H1 (cell line): ENCODE data around the gene MXRA7. TPM values are rescaled to one million over a fixed set of nuclear protein-coding genes. Genes with fewer than 3 reads are reported as not detected.

ENCODE experiments used
- CTCF ChIA-PET: fragments of 300-600 bp; sonication (Branson Sonifier 250); formaldehyde crosslinking; loops from one replicate; lab custom pipeline; 2021; ENCODE audit not compliant: partially characterized antibody; lab: Charles Lee
- POLR2A ChIA-PET: fragments of 300-600 bp; sonication (Branson Sonifier 250); formaldehyde crosslinking; loops from one replicate; lab custom pipeline; 2021; ENCODE audit warnings: inconsistent platforms; ENCODE audit not compliant: partially characterized antibody; lab: Charles Lee
- DNase-seq, 2 experiments: peaks; one replicate each; pipeline versions ENCODE4 v3.0.0 to v3.0.0-alpha.2; 2010 to 2022; ENCODE audit warnings: low spot score in 2 of 2, low read depth in 1 of 2, mixed read lengths in 1 of 2
- FAIRE-seq: peaks from 2 replicates; lab custom pipeline; 2011; peaks lifted over from hg19 to GRCh38; lab: Jason Lieb, UNC
- H2AFZ ChIP-seq: 2 replicates; pipeline ENCODE4 v1.8.1; 2012; ENCODE audit warnings: low read length, inconsistent platforms
- H2AK5ac ChIP-seq: 2 replicates; pipeline ENCODE4 v1.6.1; 2013; ENCODE audit warnings: low read depth, low read length
- H2BK120ac ChIP-seq: replicated peaks from 2 replicates; pipeline ENCODE3; 2013; ENCODE audit warnings: low read depth, low read length, inconsistent platforms
- H2BK12ac ChIP-seq: 2 replicates; pipeline ENCODE4 v1.6.1; 2013; ENCODE audit warnings: low read depth, low read length
- H2BK15ac ChIP-seq: 2 replicates; pipeline ENCODE4 v1.6.1; 2013; ENCODE audit warnings: low read length
- H2BK20ac ChIP-seq: 2 replicates; pipeline ENCODE4 v1.6.1; 2013; ENCODE audit warnings: low read length
- H2BK5ac ChIP-seq: 2 replicates; pipeline ENCODE4 v1.6.1; 2013; ENCODE audit warnings: low read depth, low read length
- H3K14ac ChIP-seq: 2 replicates; pipeline ENCODE4 v1.6.1; 2013; ENCODE audit warnings: inconsistent platforms; ENCODE audit not compliant: insufficient read length
- H3K18ac ChIP-seq: 2 replicates; pipeline ENCODE4 v1.6.1; 2013; ENCODE audit warnings: low read length; ENCODE audit errors: extremely low read depth
- H3K23ac ChIP-seq: 2 replicates; pipeline ENCODE4 v1.6.1; 2013; ENCODE audit warnings: inconsistent platforms; ENCODE audit not compliant: insufficient read length
- H3K23me2 ChIP-seq: 2 replicates; pipeline ENCODE4 v1.6.1; 2013; ENCODE audit warnings: low read depth, low read length
- H3K27ac ChIP-seq: 2 replicates; pipeline ENCODE4 v1.6.1; 2011; ENCODE audit warnings: low read depth, low read length, inconsistent platforms
- H3K27me3 ChIP-seq, 4 experiments: replicated peaks in 1 of 4; 1 replicate in 1 of 4; 2 replicates in 3 of 4; pipeline versions ENCODE4 v1.6.1 to v1.8.1; 2011 to 2013; ENCODE audit warnings: low read length in 3 of 4, mild to moderate bottlenecking in 3 of 4, inconsistent platforms in 2 of 4, mixed read lengths in 2 of 4, moderate library complexity in 1 of 4; ENCODE audit not compliant: control insufficient read depth in 3 of 4, insufficient read depth in 3 of 4; ENCODE audit errors: extremely low read depth in 1 of 4
- H3K36me3 ChIP-seq, 4 experiments: 2 replicates each; pipeline versions ENCODE4 v1.6.1 to v1.8.1; 2011 to 2013; ENCODE audit warnings: mild to moderate bottlenecking in 4 of 4, low read length in 3 of 4, moderate library complexity in 2 of 4, control low read depth in 1 of 4, inconsistent platforms in 1 of 4; ENCODE audit not compliant: insufficient read depth in 4 of 4, control insufficient read depth in 2 of 4
- H3K4ac ChIP-seq: replicated peaks from 2 replicates; pipeline ENCODE3; 2013; ENCODE audit warnings: low read length, low read depth, mixed read lengths, inconsistent platforms; ENCODE audit not compliant: insufficient read length
- H3K4me1 ChIP-seq, 4 experiments: replicated peaks in 1 of 4; 1 replicate in 1 of 4; 2 replicates in 3 of 4; pipeline versions ENCODE4 v1.6.1 to v1.8.1; 2011 to 2013; ENCODE audit warnings: low read length in 3 of 4, inconsistent platforms in 2 of 4, mixed read lengths in 1 of 4; ENCODE audit not compliant: insufficient read depth in 4 of 4, control insufficient read depth in 3 of 4
- H3K4me2 ChIP-seq, 2 experiments: 2 replicates each; pipeline versions ENCODE4 v1.6.1 to v1.8.1; 2011 to 2013; ENCODE audit warnings: low read depth in 2 of 2, low read length in 2 of 2, control low read depth in 1 of 2, inconsistent platforms in 1 of 2, mild to moderate bottlenecking in 1 of 2; ENCODE audit not compliant: insufficient read depth in 1 of 2
- H3K4me3 ChIP-seq, 4 experiments: fragments of 200-600, 300-600 bp in 1 of 4; sonication (generic), shearing (Covaris generic), sonication (Bioruptor Twin) in 1 of 4; 2 replicates each; pipeline versions ENCODE4 v1.5.1 to v1.8.1; 2011 to 2016; ENCODE audit warnings: low read length in 4 of 4, low read depth in 3 of 4, control low read depth in 2 of 4, inconsistent platforms in 2 of 4, mild to moderate bottlenecking in 2 of 4, mixed read lengths in 1 of 4, moderate library complexity in 1 of 4; ENCODE audit not compliant: insufficient read depth in 2 of 4; ENCODE audit errors: extremely low read depth in 1 of 4
- H3K56ac ChIP-seq: replicated peaks from 2 replicates; pipeline ENCODE3; 2013; ENCODE audit warnings: low read depth, mild to moderate bottlenecking, mixed read lengths, low read length, inconsistent platforms; ENCODE audit not compliant: insufficient read length
- H3K79me1 ChIP-seq: 2 replicates; pipeline ENCODE4 v1.6.1; 2013; ENCODE audit warnings: low read depth, low read length, control low read depth
- H3K79me2 ChIP-seq, 2 experiments: 2 replicates each; pipeline versions ENCODE4 v1.6.1 to v1.8.1; 2012 to 2013; ENCODE audit warnings: low read length in 2 of 2, mild to moderate bottlenecking in 2 of 2, inconsistent platforms in 1 of 2; ENCODE audit not compliant: insufficient read depth in 2 of 2, control insufficient read depth in 1 of 2
- H3K9ac ChIP-seq, 4 experiments: replicated peaks in 1 of 4; 1 replicate in 1 of 4; 2 replicates in 3 of 4; pipeline versions ENCODE4 v1.6.1 to v1.8.1; 2011 to 2013; ENCODE audit warnings: low read depth in 3 of 4, low read length in 3 of 4, control low read depth in 2 of 4, mild to moderate bottlenecking in 2 of 4, moderate library complexity in 2 of 4, inconsistent platforms in 1 of 4; ENCODE audit errors: extremely low read depth in 1 of 4
- H3K9me3 ChIP-seq, 2 experiments: 2 replicates each; pipeline versions ENCODE4 v1.6.1 to v1.8.1; 2012 to 2013; ENCODE audit warnings: mild to moderate bottlenecking in 2 of 2, moderate library complexity in 2 of 2, control low read depth in 1 of 2, inconsistent platforms in 1 of 2, low read depth in 1 of 2, low read length in 1 of 2, mixed read lengths in 1 of 2; ENCODE audit not compliant: insufficient read depth in 2 of 2
- H4K20me1 ChIP-seq, 2 experiments: replicated peaks in 1 of 2; 2 replicates each; pipeline versions ENCODE3 to v1.8.1; 2011 to 2013; ENCODE audit warnings: inconsistent platforms in 2 of 2, low read length in 2 of 2, mild to moderate bottlenecking in 1 of 2; ENCODE audit not compliant: insufficient read depth in 2 of 2, control insufficient read depth in 1 of 2
- H4K5ac ChIP-seq: 2 replicates; pipeline ENCODE4 v1.6.1; 2013; ENCODE audit warnings: low read length, low read depth, mixed read lengths, inconsistent platforms; ENCODE audit not compliant: insufficient read length
- H4K8ac ChIP-seq: 2 replicates; pipeline ENCODE4 v1.8.0; 2013; ENCODE audit warnings: mild to moderate bottlenecking, moderate library complexity, low read length, inconsistent platforms; ENCODE audit not compliant: insufficient read depth; ENCODE audit errors: extremely low read depth
- H4K91ac ChIP-seq: replicated peaks from 2 replicates; pipeline ENCODE3; 2013; ENCODE audit warnings: low read length, mixed read lengths, inconsistent platforms; ENCODE audit not compliant: insufficient read length
- EZH2 ChIP-seq: fragments of 200-600 bp; sonication (generic); IDR thresholded peaks from 2 replicates; pipeline ENCODE4 v1.7.1; 2012; ENCODE audit warnings: low read depth, mild to moderate bottlenecking, moderate library complexity, low read length, inconsistent platforms; ENCODE audit not compliant: severe bottlenecking
- WGBS, 2 experiments: shearing (Covaris generic) in 1 of 2; methylation state at CpG; one replicate each; pipeline versions ENCODE4 v1.1.6 to v1.1.7; 2013 to 2015; ENCODE audit warnings: low lambda C conversion rate in 2 of 2, mixed read lengths in 2 of 2, inconsistent platforms in 1 of 2, low coverage in 1 of 2, missing lambda C conversion rate in 1 of 2; ENCODE audit not compliant: insufficient replicate concordance in 2 of 2, insufficient coverage in 1 of 2, insufficient read length in 1 of 2; ENCODE audit errors: extremely low coverage in 1 of 2, missing lambda C conversion rate in 1 of 2; 5-methylcytosine and 5-hydroxymethylcytosine counted together
- polyA plus RNA-seq, 7 experiments: library from polyadenylated mRNA; depleted of rRNA in 3 of 7; stranded (reverse) in 5 of 7; unstranded in 2 of 7; fragments of >200 nt in 5 of 7; fragments of 200-250 nt in 2 of 7; gene quantifications; 1 replicate in 5 of 7; 2 replicates in 1 of 7; 4 replicates in 1 of 7; pipeline versions ENCODE4 v1.2.1 to v1.2.3, GENCODE V29; 2011 to 2013; ENCODE audit warnings: missing spikeins in 2 of 7, mixed read lengths in 2 of 7
- total RNA-seq: library from RNA; stranded (reverse); fragmentation: NEBNext Ultra II Directional; extraction: Animal tissue kit (Norgen Biotek cat#: 25700); gene quantifications from 2 replicates; pipeline ENCODE4 v1.2.1, GENCODE V29; 2021

MXRA7 gene
- total and polyA plus RNA-seq, 2 of the 8 experiments (the other 6 are each of a cell fraction or from before 2014, with no cell fraction given): 17.8 to 26.6 TPM

DNA sequence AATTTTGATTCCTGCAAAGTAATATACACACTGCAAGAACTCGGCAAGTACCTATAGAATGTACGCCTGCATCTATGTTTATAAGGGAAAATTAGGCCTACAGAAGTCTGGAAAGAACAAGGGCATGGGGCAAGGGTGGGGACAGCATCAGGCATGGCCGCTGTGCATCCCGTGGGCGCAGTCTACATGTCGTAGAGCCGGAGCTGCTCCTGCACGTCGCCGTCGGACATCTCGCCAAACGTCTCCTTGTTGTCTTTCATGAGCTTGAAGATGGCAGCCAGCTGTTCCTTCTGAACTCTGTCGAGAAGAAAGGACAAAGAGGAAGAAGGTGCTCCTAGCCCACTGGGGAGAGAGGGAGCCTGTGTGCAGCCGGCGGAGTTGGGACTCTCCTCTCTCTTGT, 33.4 kb downstream of the MXRA7 start:
- no peaks in the 10 kb centered on the region for H3K27me3 ChIP-seq
- H3K4me2 ChIP-seq: no peak overlapping the region
- no peak overlapping the region for H2BK15ac ChIP-seq
- no peak overlapping the region for H3K27ac ChIP-seq
- no peak overlapping the region for H4K91ac ChIP-seq
- no peak overlapping the region for H2BK5ac ChIP-seq
- WGBS, 2 experiments: 92% methylated on average over 14 of the region's 16 CpGs; no CpG with 5 or more reads in 1 of the 2 experiments
- no peak overlapping the region for H3K14ac ChIP-seq
- H2BK20ac ChIP-seq: no peak overlapping the region
- no peak overlapping the region for H2AFZ ChIP-seq
- FAIRE-seq (no peak), DNase-seq (no peak)
- peaks cover 0 to 2% of the 10 kb centered on the region in 2 experiments for H4K20me1 ChIP-seq
- no peak overlapping the region for H3K18ac ChIP-seq
- CTCF ChIA-PET: interaction anchor here (1.0 to 1.6 kb wide), 6 partner anchors 31 to 218 kb away, joined by 3 to 4 read pairs (median 4); no protein-coding TSS in a partner anchor
- H3K36me3 ChIP-seq: no peaks in the 10 kb centered on the region
- no peaks in the 10 kb centered on the region for H3K79me2 ChIP-seq
- no peak overlapping the region for H2BK120ac ChIP-seq
- no peak overlapping the region for H4K5ac ChIP-seq
- no peak overlapping the region for H4K8ac ChIP-seq
- no peaks in the 10 kb centered on the region for H3K79me1 ChIP-seq
- H3K9me3 ChIP-seq: no peaks in the 10 kb centered on the region
- no peak overlapping the region for H2BK12ac ChIP-seq
- no peak overlapping the region for H3K56ac ChIP-seq
- H3K9ac ChIP-seq: no peak overlapping the region
- H3K23ac ChIP-seq: no peak overlapping the region
- TF ChIP-seq EZH2: no peak
- H3K4me3 ChIP-seq: no peak overlapping the region
- no peak overlapping the region for H2AK5ac ChIP-seq
- H3K4ac ChIP-seq: no peak overlapping the region
- peaks cover 0 to 6% (median 4%) of the 10 kb centered on the region in 4 experiments; a peak in 5 of 7 replicates for H3K4me1 ChIP-seq
- POLR2A ChIA-PET: interaction anchor here (1.1 kb wide), 1 partner anchor 53 kb away, joined by 3 read pairs; no protein-coding TSS in a partner anchor
- 0 out of 2 replicates have a peak, but pooled peaks cover under 1% of the 10 kb centered on the region for H3K23me2 ChIP-seq
